ENCODE results near the gene INTS15.

DNA sequence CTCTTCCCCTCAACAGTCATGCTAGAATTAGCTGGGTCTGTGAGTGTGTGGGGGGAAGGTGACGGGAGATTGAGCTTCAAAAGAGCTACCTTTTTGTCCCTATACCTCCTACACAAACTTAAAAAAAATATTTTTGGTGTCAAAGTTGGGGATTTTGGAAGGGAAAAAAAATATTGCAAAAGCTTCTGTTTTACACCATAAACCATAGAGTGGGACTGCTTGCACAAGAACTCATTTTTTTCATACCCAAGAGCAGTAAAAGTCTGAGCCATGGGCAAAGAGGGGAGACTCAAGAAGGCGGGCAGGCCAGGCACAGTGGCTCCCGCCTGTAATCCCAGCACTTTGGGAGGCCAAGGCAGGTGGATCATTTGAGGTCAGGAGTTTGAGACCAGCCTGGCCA, 21.9 kb upstream of the INTS15 start:
- no peak for TF ChIP-seq EGR1 (IDR thresholded peaks at IDR 0.05; ENCODE audit: low read depth)
- TF ChIP-seq TCF7L2 (IDR thresholded peaks at IDR 0.05; ENCODE audit: borderline replicate concordance, extremely low read depth, insufficient read depth, insufficient read length): no peak
- no peak for TF ChIP-seq SIN3A (IDR thresholded peaks at IDR 0.05; ENCODE audit: low read depth)
- TF ChIP-seq CTCF (IDR thresholded peaks at IDR 0.05 in 2 of 3, conservative IDR thresholded peaks at IDR 0.05 in 1 of 3; ENCODE audit: borderline replicate concordance in 1 of 3, insufficient read depth in 1 of 3, low read depth in 2 of 3, low read length in 2 of 3): no peak
- no peak for TF ChIP-seq MAX (IDR thresholded peaks at IDR 0.05)
- TF ChIP-seq RAD21 (IDR thresholded peaks at IDR 0.05; ENCODE audit: low read depth): no peak
- TF ChIP-seq EZH2phosphoT487 (IDR thresholded peaks at IDR 0.05; ENCODE audit: borderline replicate concordance): no peak
- TF ChIP-seq EZH2 (IDR thresholded peaks at IDR 0.05): no peak
- TF ChIP-seq POLR2AphosphoS5 (IDR thresholded peaks at IDR 0.05; ENCODE audit: low read depth, low read length): no peak
- no peak for TF ChIP-seq POLR2A (IDR thresholded peaks at IDR 0.05; ENCODE audit: borderline replicate concordance, extremely low read depth, insufficient read depth, insufficient read length)
- TF ChIP-seq CBX3 (IDR thresholded peaks at IDR 0.05; ENCODE audit: low read depth): no peak

All from HCT116 (cell line).